Urinary bladder (tissue), 4 donors: ENCODE results near the gene FBXO46. TPM values are rescaled to one million over a fixed set of nuclear protein-coding genes. Genes with fewer than 3 reads are reported as not detected.
A peak's percentile ranks its signal among the peaks of the same experiment; 100 is the strongest.

Experiments
- DNase-seq: peaks from one replicate; pipeline ENCODE4 v3.0.0-alpha.2; 2015; ENCODE audit errors: extremely low spot score
- H3K27ac ChIP-seq: one replicate; pipeline ENCODE4 v1.5.1; 2013; ENCODE audit warnings: low read depth, mild to moderate bottlenecking, moderate library complexity
- H3K36me3 ChIP-seq: one replicate; pipeline ENCODE4 v1.6.1; 2013; ENCODE audit warnings: mild to moderate bottlenecking, moderate library complexity; ENCODE audit not compliant: insufficient read depth
- H3K4me1 ChIP-seq: one replicate; pipeline ENCODE4 v1.6.1; 2013; ENCODE audit warnings: mild to moderate bottlenecking, moderate library complexity; ENCODE audit not compliant: insufficient read depth
- H3K4me3 ChIP-seq: one replicate; pipeline ENCODE4 v1.5.1; 2013; ENCODE audit warnings: low read depth, low read length
- WGBS: extraction: QIAGEN DNeasy Blood & Tissue Kit; methylation state at CpG from one replicate; pipeline ENCODE4 v1.1.7; 2013; 5-methylcytosine and 5-hydroxymethylcytosine counted together
- polyA plus RNA-seq: library from polyadenylated mRNA; stranded (reverse); fragments of 200-250 nt; gene quantifications from one replicate; pipeline ENCODE4 v1.2.3, GENCODE V29; 2013
- total RNA-seq: library from RNA; depleted of rRNA; stranded (reverse); fragments of >200 nt; gene quantifications from one replicate; pipeline ENCODE4 v1.2.3, GENCODE V29; 2014
- donor health status: healthy with polysubstance abuse.
- donor health status: healthy.

FBXO46 gene
- total RNA-seq (4.3 TPM), polyA plus RNA-seq (11.0 TPM)

- DNase-seq: peak; percentile 97
- Histone ChIP-seq H3K4me1 (no peaks in the 10 kb centered on the region), H3K27ac (no peak within 1 kb of the TSS), H3K36me3 (no peaks in the 10 kb centered on the region), H3K4me3 (peak within 1 kb of the TSS; percentile 81)
- WGBS: 1% methylated on average over 48 of the region's 48 CpGs
Observed at GRCh38 chr19:45730368-45731288, at the start of gene FBXO46. TSS of gene FBXO46 (minus strand) at chr19:45730896. CDS start at chr19:45713495, 17,401 bp downstream.

GRCh38 chr19:45780146-45780447 lies 49.4 kb upstream of the FBXO46 start:
- 38% methylated on average over 4 of the region's 4 CpGs for WGBS
- H3K4me3 ChIP-seq: peak overlapping the region; percentile 44
- no peak overlapping the region for H3K27ac ChIP-seq
- peaks cover 4% of the 10 kb centered on the region for H3K4me1 ChIP-seq
- no peaks in the 10 kb centered on the region for H3K36me3 ChIP-seq
- DNase-seq: no peak

GRCh38 chr19:45779231-45780145 lies 48.8 kb upstream of the FBXO46 start:
- DNase-seq: no peak
- no peak overlapping the region for H3K4me3 ChIP-seq
- 17% methylated on average over 48 of the region's 48 CpGs for WGBS
- peaks cover 4% of the 10 kb centered on the region for H3K4me1 ChIP-seq
- H3K27ac ChIP-seq: no peak overlapping the region
- no peaks in the 10 kb centered on the region for H3K36me3 ChIP-seq

- DNase-seq: no peak
- Histone ChIP-seq H3K27ac (no peak overlapping the region), H3K36me3 (no peaks in the 10 kb centered on the region), H3K4me3 (no peak overlapping the region), H3K4me1 (peaks cover 4% of the 10 kb centered on the region)
- 92% methylated on average over 28 of the region's 28 CpGs for WGBS
Observed at GRCh38 chr19:45778010-45778661, 47.4 kb upstream of the FBXO46 start.

- Histone ChIP-seq H3K4me1 (peaks cover 4% of the 10 kb centered on the region), H3K27ac (no peak overlapping the region)
- DNase-seq: no peak
Observed at GRCh38 chr19:45777395-45777961, 46.8 kb upstream of the FBXO46 start.

GRCh38 chr19:45774765-45775164 lies 44.1 kb upstream of the FBXO46 start:
- WGBS: 79% methylated on average over 9 of the region's 9 CpGs
- no peak for DNase-seq
- H3K27ac ChIP-seq: no peak overlapping the region
- H3K36me3 ChIP-seq: no peaks in the 10 kb centered on the region
- no peaks in the 10 kb centered on the region for H3K4me1 ChIP-seq
- H3K4me3 ChIP-seq: no peak overlapping the region

More at GRCh38 chr19:45777395-45777961, 46.8 kb upstream of the FBXO46 start:
- 93% methylated on average over 34 of the region's 34 CpGs for WGBS
- Histone ChIP-seq H3K4me3 (no peak overlapping the region), H3K36me3 (no peaks in the 10 kb centered on the region)

- no peak for DNase-seq
- H3K27ac ChIP-seq: no peak overlapping the region
- H3K36me3 ChIP-seq: no peaks in the 10 kb centered on the region
- 32% methylated on average over 2 of the region's 2 CpGs for WGBS
- H3K4me3 ChIP-seq: no peak overlapping the region
- no peaks in the 10 kb centered on the region for H3K4me1 ChIP-seq
Observed at GRCh38 chr19:45773384-45773783, 42.7 kb upstream of the FBXO46 start.

GRCh38 chr19:45772912-45773311 lies 42.2 kb upstream of the FBXO46 start:
- Histone ChIP-seq H3K27ac (no peak overlapping the region), H3K4me3 (no peak overlapping the region), H3K4me1 (no peaks in the 10 kb centered on the region), H3K36me3 (no peaks in the 10 kb centered on the region)
- 85% methylated on average over 3 of the region's 3 CpGs for WGBS
- no peak for DNase-seq

- H3K4me1 ChIP-seq: no peaks in the 10 kb centered on the region
- no peaks in the 10 kb centered on the region for H3K36me3 ChIP-seq
- DNase-seq: no peak
- 77% methylated on average over 14 of the region's 14 CpGs for WGBS
- no peak overlapping the region for H3K27ac ChIP-seq
- H3K4me3 ChIP-seq: no peak overlapping the region
Observed at GRCh38 chr19:45772130-45772840, 41.6 kb upstream of the FBXO46 start.

GRCh38 chr19:45771311-45771933 lies 40.7 kb upstream of the FBXO46 start:
- Histone ChIP-seq H3K4me1 (no peaks in the 10 kb centered on the region), H3K27ac (peak overlapping the region; percentile 82), H3K4me3 (no peak overlapping the region), H3K36me3 (no peaks in the 10 kb centered on the region)
- 80% methylated on average over 46 of the region's 46 CpGs for WGBS
- DNase-seq: no peak

GRCh38 chr19:45770192-45771101 lies 39.8 kb upstream of the FBXO46 start:
- H3K27ac ChIP-seq: peak overlapping the region; percentile 82
- no peaks in the 10 kb centered on the region for H3K36me3 ChIP-seq
- peak overlapping the region; percentile 76 for H3K4me3 ChIP-seq
- DNase-seq: peak; percentile 95
- H3K4me1 ChIP-seq: no peaks in the 10 kb centered on the region
- WGBS: 1% methylated on average over 79 of the region's 79 CpGs
